ENCODE measurements around the gene CEP83. TPM values are rescaled to one million over a fixed set of nuclear protein-coding genes. Genes with fewer than 3 reads are reported as not detected.
"Not testable (repeated sequence)": the region's sequence is repeated elsewhere in the genome, so short reads cannot be mapped to it uniquely, and the experiment has no call there.

The CEP83 gene
- total RNA-seq, 3 donors from 2014 or later = 13.3 to 30.0 (median 23.3) TPM

- intact Hi-C loops (cut with DNase I; ENCODE audit: low total_unique reads) = no loop called here
- TF ChIP-seq CTCF (IDR thresholded peaks at IDR 0.05) (no peak), POLR2AphosphoS5 (IDR thresholded peaks at IDR 0.05) (no peak), POLR2A (IDR thresholded peaks at IDR 0.05) (no peak)
Measured at GRCh38 chr12:94401326-94401725, 58.3 kb downstream of the CEP83 start.

GRCh38 chr12:94398685-94399084 is 61.0 kb downstream of the CEP83 start:
- H3K27me3 ChIP-seq; H3K36me3 ChIP-seq; intact Hi-C loops (cut with DNase I; ENCODE audit: low total_unique reads); H3K4me3 ChIP-seq; H3K27ac ChIP-seq; H3K4me1 ChIP-seq; DNase-seq (ENCODE audit: low spot score in 2 of 2): not testable (repeated sequence)
- H3K9me3 ChIP-seq = peaks cover 9 to 14% of the 10 kb centered on the region in 2 donors

More at GRCh38 chr12:94401326-94401725, 58.3 kb downstream of the CEP83 start:
- Histone ChIP-seq H3K4me1 (no peaks in the 10 kb centered on the region), H3K9me3 (peaks cover 9 to 14% of the 10 kb centered on the region in 2 donors), H3K27me3 (no peaks in the 10 kb centered on the region), H3K36me3 (no peaks in the 10 kb centered on the region), H3K27ac (no peak overlapping the region), H3K4me3 (no peak overlapping the region)
- DNase-seq (ENCODE audit: low spot score in 2 of 2) = no peak

- Histone ChIP-seq H3K9me3 (peaks cover 9 to 14% of the 10 kb centered on the region in 2 donors), H3K27ac (no peak overlapping the region), H3K4me3 (no peak overlapping the region), H3K36me3 (no peaks in the 10 kb centered on the region), H3K4me1 (no peaks in the 10 kb centered on the region), H3K27me3 (no peaks in the 10 kb centered on the region)
- no peak for DNase-seq (ENCODE audit: low spot score in 2 of 2)
- intact Hi-C loops (cut with DNase I; ENCODE audit: low total_unique reads) = no loop called here
- TF ChIP-seq POLR2AphosphoS5 (IDR thresholded peaks at IDR 0.05) (no peak), POLR2A (IDR thresholded peaks at IDR 0.05) (no peak), CTCF (IDR thresholded peaks at IDR 0.05) (no peak)
Measured at GRCh38 chr12:94397401-94397800, 62.3 kb downstream of the CEP83 start.

GRCh38 chr12:94396014-94396413 is 63.7 kb downstream of the CEP83 start:
- peaks cover 9 to 14% of the 10 kb centered on the region in 2 donors for H3K9me3 ChIP-seq
- H3K27ac ChIP-seq; H3K4me3 ChIP-seq; H3K36me3 ChIP-seq; H3K4me1 ChIP-seq; H3K27me3 ChIP-seq; intact Hi-C loops (cut with DNase I; ENCODE audit: low total_unique reads); DNase-seq (ENCODE audit: low spot score in 2 of 2): not testable (repeated sequence)

GRCh38 chr12:94390130-94390485 is 69.6 kb downstream of the CEP83 start:
- Histone ChIP-seq H3K9me3 (no peaks in the 10 kb centered on the region), H3K27me3 (no peaks in the 10 kb centered on the region), H3K4me3 (no peak overlapping the region), H3K27ac (no peak overlapping the region), H3K4me1 (no peaks in the 10 kb centered on the region), H3K36me3 (no peaks in the 10 kb centered on the region)
- TF ChIP-seq CTCF (IDR thresholded peaks at IDR 0.05) (no peak), POLR2A (IDR thresholded peaks at IDR 0.05) (no peak), POLR2AphosphoS5 (IDR thresholded peaks at IDR 0.05) (no peak)
- DNase-seq (ENCODE audit: low spot score in 2 of 2) = no peak
- intact Hi-C loops (cut with DNase I; ENCODE audit: low total_unique reads) = loop anchor here (5.0 kb wide), 1 partner anchor 798 kb away; no protein-coding TSS in a partner anchor

GRCh38 chr12:94389482-94390129 is 70.1 kb downstream of the CEP83 start:
- DNase-seq (ENCODE audit: low spot score in 2 of 2); H3K9me3 ChIP-seq; H3K27me3 ChIP-seq; H3K4me3 ChIP-seq; H3K27ac ChIP-seq; H3K4me1 ChIP-seq; H3K36me3 ChIP-seq: not testable (repeated sequence)
- intact Hi-C loops (cut with DNase I; ENCODE audit: low total_unique reads) = loop anchor here (5.0 kb wide), 1 partner anchor 797 kb away; no protein-coding TSS in a partner anchor

GRCh38 chr12:94386422-94386821 is 73.2 kb downstream of the CEP83 start:
- intact Hi-C loops (cut with DNase I; ENCODE audit: low total_unique reads) = no loop called here
- H3K27me3 ChIP-seq = no peaks in the 10 kb centered on the region
- no peaks in the 10 kb centered on the region for H3K4me1 ChIP-seq
- peaks cover 0 to 9% of the 10 kb centered on the region in 2 donors for H3K9me3 ChIP-seq
- no peaks in the 10 kb centered on the region for H3K36me3 ChIP-seq
- DNase-seq (ENCODE audit: low spot score in 2 of 2) = no peak
- no peak overlapping the region for H3K4me3 ChIP-seq
- TF ChIP-seq CTCF (IDR thresholded peaks at IDR 0.05) = no peak
- no peak for TF ChIP-seq POLR2AphosphoS5 (IDR thresholded peaks at IDR 0.05)
- TF ChIP-seq POLR2A (IDR thresholded peaks at IDR 0.05) = no peak
- no peak overlapping the region for H3K27ac ChIP-seq
